GM12801 (cell line): ENCODE measurements around the gene GPRC5C.

Experiments used
- TF ChIP-seq, protein P1 (sequence below): IDR thresholded peaks from one replicate; pipeline ENCODE4 v1.5.1; 2011; ENCODE audit warnings: control low read depth; ENCODE audit not compliant: insufficient read length; ENCODE audit errors: extremely low read depth

GPRC5C gene, protein sequence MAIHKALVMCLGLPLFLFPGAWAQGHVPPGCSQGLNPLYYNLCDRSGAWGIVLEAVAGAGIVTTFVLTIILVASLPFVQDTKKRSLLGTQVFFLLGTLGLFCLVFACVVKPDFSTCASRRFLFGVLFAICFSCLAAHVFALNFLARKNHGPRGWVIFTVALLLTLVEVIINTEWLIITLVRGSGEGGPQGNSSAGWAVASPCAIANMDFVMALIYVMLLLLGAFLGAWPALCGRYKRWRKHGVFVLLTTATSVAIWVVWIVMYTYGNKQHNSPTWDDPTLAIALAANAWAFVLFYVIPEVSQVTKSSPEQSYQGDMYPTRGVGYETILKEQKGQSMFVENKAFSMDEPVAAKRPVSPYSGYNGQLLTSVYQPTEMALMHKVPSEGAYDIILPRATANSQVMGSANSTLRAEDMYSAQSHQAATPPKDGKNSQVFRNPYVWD

GRCh38 chr17:74431568-74432423 is at the start of gene GPRC5C:
GPRC5C (plus strand) TSS chr17:74432088; CDS start chr17:74439777, 7,689 bp downstream.
- TF ChIP-seq, protein P1, sequence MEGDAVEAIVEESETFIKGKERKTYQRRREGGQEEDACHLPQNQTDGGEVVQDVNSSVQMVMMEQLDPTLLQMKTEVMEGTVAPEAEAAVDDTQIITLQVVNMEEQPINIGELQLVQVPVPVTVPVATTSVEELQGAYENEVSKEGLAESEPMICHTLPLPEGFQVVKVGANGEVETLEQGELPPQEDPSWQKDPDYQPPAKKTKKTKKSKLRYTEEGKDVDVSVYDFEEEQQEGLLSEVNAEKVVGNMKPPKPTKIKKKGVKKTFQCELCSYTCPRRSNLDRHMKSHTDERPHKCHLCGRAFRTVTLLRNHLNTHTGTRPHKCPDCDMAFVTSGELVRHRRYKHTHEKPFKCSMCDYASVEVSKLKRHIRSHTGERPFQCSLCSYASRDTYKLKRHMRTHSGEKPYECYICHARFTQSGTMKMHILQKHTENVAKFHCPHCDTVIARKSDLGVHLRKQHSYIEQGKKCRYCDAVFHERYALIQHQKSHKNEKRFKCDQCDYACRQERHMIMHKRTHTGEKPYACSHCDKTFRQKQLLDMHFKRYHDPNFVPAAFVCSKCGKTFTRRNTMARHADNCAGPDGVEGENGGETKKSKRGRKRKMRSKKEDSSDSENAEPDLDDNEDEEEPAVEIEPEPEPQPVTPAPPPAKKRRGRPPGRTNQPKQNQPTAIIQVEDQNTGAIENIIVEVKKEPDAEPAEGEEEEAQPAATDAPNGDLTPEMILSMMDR = no peak

DNA sequence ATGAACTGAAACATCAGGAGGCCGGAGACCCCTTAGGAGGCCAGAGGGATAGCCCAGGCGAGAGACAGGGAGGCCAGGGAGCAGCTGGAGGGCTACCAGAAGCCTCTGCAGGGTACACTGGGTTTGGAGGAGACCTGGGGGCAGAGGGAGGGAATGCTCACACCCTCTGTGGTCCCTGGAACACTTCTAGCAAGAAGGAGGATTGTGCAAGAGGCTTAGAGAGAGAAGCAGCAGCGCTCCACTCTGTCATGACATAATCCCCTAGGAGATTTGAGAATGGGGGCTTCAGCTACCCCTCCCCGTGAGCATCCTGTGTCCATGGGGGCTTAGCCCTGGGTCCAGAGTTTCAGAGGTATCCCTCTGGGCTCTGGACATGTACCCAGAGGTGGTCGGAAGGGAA is 48.7 kb upstream of the GPRC5C start:
- TF ChIP-seq, protein P1 = no peak

GRCh38 chr17:74385201-74385600 is 46.7 kb upstream of the GPRC5C start:
- TF ChIP-seq, protein P1 = no peak

- TF ChIP-seq, protein P1 = no peak
Observed at GRCh38 chr17:74386386-74386785, 45.5 kb upstream of the GPRC5C start.

GRCh38 chr17:74387365-74388218 is 44.3 kb upstream of the GPRC5C start:
- TF ChIP-seq, protein P1 = no peak

DNA sequence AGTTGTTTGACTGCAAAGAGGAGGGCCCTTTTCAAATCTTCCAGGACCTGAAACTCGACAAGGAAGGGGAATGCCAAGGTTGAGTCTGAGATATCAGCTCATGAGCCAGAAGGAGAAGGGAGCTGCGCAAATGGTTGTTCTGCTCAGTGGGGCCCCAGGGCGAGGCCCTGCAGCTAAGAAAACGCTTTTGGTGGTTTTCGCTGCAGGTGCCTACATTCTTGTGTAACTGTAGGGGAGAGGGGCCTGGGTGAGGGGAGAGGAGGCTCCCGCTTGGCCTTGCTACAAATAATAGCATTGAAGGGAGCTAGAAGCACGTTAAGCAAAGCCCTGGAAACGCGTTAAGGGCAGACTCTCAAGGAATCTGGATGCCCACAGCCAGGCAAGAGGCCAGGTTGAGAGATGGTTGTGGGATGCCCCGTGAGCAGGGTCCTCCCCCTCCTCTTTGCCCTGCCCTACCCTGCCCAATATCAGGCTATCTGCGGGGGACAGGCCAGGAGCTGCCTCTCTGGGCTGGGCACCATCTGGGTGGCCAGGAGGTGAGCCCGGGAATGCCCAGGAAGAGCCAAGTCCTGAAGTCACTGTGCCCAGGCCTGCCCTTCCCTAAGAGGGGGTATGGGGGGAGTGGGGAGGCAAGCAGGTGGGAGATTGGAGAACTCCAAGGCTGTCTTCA is 42.7 kb upstream of the GPRC5C start:
- TF ChIP-seq, protein P1 = no peak
